ENCODE measurements around the gene MAMDC2. TPM values are rescaled to one million over a fixed set of nuclear protein-coding genes. Genes with fewer than 3 reads are reported as not detected.

Gene MAMDC2
- total RNA-seq, 1 experiment from 2014 or later = 1.2 TPM

GRCh38 chr9:70060148-70060882 is 16.7 kb downstream of the MAMDC2 start:
- TF ChIP-seq, protein P1, sequence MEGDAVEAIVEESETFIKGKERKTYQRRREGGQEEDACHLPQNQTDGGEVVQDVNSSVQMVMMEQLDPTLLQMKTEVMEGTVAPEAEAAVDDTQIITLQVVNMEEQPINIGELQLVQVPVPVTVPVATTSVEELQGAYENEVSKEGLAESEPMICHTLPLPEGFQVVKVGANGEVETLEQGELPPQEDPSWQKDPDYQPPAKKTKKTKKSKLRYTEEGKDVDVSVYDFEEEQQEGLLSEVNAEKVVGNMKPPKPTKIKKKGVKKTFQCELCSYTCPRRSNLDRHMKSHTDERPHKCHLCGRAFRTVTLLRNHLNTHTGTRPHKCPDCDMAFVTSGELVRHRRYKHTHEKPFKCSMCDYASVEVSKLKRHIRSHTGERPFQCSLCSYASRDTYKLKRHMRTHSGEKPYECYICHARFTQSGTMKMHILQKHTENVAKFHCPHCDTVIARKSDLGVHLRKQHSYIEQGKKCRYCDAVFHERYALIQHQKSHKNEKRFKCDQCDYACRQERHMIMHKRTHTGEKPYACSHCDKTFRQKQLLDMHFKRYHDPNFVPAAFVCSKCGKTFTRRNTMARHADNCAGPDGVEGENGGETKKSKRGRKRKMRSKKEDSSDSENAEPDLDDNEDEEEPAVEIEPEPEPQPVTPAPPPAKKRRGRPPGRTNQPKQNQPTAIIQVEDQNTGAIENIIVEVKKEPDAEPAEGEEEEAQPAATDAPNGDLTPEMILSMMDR (IDR thresholded peaks at IDR 0.05 in 2 of 3, conservative IDR thresholded peaks at IDR 0.05 in 1 of 3; ENCODE audit: borderline replicate concordance in 1 of 3, insufficient read depth in 1 of 3, low read depth in 2 of 3, low read length in 2 of 3) = no peak
- no peak for TF ChIP-seq RAD21 (IDR thresholded peaks at IDR 0.05; ENCODE audit: low read depth)
- TF ChIP-seq POLR2AphosphoS5 (IDR thresholded peaks at IDR 0.05; ENCODE audit: low read depth, low read length) = no peak
- no peak for TF ChIP-seq EZH2phosphoT487 (IDR thresholded peaks at IDR 0.05; ENCODE audit: borderline replicate concordance)
- TF ChIP-seq, protein P2, sequence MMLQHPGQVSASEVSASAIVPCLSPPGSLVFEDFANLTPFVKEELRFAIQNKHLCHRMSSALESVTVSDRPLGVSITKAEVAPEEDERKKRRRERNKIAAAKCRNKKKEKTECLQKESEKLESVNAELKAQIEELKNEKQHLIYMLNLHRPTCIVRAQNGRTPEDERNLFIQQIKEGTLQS (IDR thresholded peaks at IDR 0.05) = no peak
- no peak for TF ChIP-seq SP1 (IDR thresholded peaks at IDR 0.05; ENCODE audit: low read depth)
- no peak for TF ChIP-seq SIN3A (IDR thresholded peaks at IDR 0.05; ENCODE audit: low read depth)
- no peak for TF ChIP-seq ZFX (IDR thresholded peaks at IDR 0.05)
- no peak for TF ChIP-seq MAX (IDR thresholded peaks at IDR 0.05)
- TF ChIP-seq CEBPB (IDR thresholded peaks at IDR 0.05; ENCODE audit: low read depth) = no peak
- TF ChIP-seq ZBTB33 (IDR thresholded peaks at IDR 0.05; ENCODE audit: extremely low read depth, insufficient replicate concordance, low read length) = no peak
- TF ChIP-seq ELF1 (IDR thresholded peaks at IDR 0.05; ENCODE audit: borderline replicate concordance, low read depth) = no peak
- intact Hi-C loops (cut with micrococcal nuclease) = no loop called here
- DNase-seq (ENCODE audit: low read depth, low spot score) = no peak
- H3K27me3 ChIP-seq (ENCODE audit: insufficient read depth, low read length) = no peaks in the 10 kb centered on the region
- H3K9me3 ChIP-seq (ENCODE audit: control insufficient read depth in 1 of 2, insufficient read depth in 1 of 2, low read depth in 1 of 2, low read length in 2 of 2) = no peaks in the 10 kb centered on the region
- BruUV-seq (replicated peaks) = no TSS peak
- ChIA-PET CTCF (interaction anchor here (1.2 kb wide), 1 partner anchor 53 kb away, joined by 5 read pairs; no protein-coding TSS in a partner anchor), RAD21 (ENCODE audit: low non-redundant PET in 1 of 2, low total read pairs in 2 of 2, uncharacterized antibody in 2 of 2, unreplicated experiment in 2 of 2) (no interaction called here), POLR2A (no interaction called here)
- no peak overlapping the region for H3K4me3 ChIP-seq (replicated peaks in 1 of 2; ENCODE audit: low read depth in 1 of 2, low read length in 2 of 2)
- no peak for ATAC-seq
- H3K4me1 ChIP-seq (ENCODE audit: control insufficient read depth in 1 of 2, insufficient read depth in 2 of 2, low read length in 2 of 2) = peaks cover 2 to 5% of the 10 kb centered on the region in 2 experiments; a peak in 2 of 4 replicates
- no peak overlapping the region for H3K27ac ChIP-seq (ENCODE audit: low read depth, low read length)
- H3K79me2 ChIP-seq (ENCODE audit: insufficient read depth, low read length) = no peaks in the 10 kb centered on the region
- H2AFZ ChIP-seq (ENCODE audit: low read depth, low read length, poor library complexity, severe bottlenecking) = no peak overlapping the region
- no peak overlapping the region for H3K9ac ChIP-seq (ENCODE audit: low read length)
- no peaks in the 10 kb centered on the region for H3K9me2 ChIP-seq (ENCODE audit: insufficient read depth)
- H4K20me1 ChIP-seq (ENCODE audit: insufficient read depth) = no peaks in the 10 kb centered on the region
- H3K36me3 ChIP-seq (ENCODE audit: control insufficient read depth in 1 of 2, insufficient read depth in 2 of 2, low read length in 2 of 2) = no peaks in the 10 kb centered on the region
- H3K4me2 ChIP-seq (ENCODE audit: low read length) = no peak overlapping the region

Measured in HCT116 (cell line).